ENCODE measurements around the gene CHAT. TPM values are rescaled to one million over a fixed set of nuclear protein-coding genes. Genes with fewer than 3 reads are reported as not detected.

The CHAT gene
- total RNA-seq, 2 donors from 2014 or later, result 0.26 TPM; not detected in 1

DNA sequence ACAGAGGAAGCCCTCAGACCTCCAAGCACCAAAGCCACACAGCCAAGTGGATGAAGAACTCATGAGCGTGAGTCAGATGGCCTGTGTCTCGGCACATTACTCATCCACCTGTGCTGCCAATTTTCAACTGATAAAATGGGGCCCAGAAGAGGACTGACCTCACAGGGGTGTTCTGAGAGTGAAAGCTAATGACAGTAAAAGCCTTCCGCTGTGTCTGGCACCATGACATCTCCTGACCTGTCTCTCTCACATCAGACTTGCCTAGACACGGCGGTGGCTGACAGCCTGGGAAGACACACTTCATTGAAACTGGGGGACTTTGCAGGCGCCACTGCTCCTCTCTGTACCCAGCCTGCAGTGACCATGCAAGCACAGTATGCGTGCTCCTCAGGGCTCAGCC is 12.0 kb upstream of the CHAT start:
- Histone ChIP-seq H3K4me1 (no peaks in the 10 kb centered on the region), H3K4me3 (no peak overlapping the region), H3K27ac (no peak overlapping the region), H3K36me3 (replicated peaks in 1 of 2; ENCODE audit: insufficient read depth in 1 of 2, low read depth in 2 of 2) (no peaks in the 10 kb centered on the region), H3K27me3 (no peaks in the 10 kb centered on the region), H3K9me3 (no peaks in the 10 kb centered on the region)
- ATAC-seq (no peak), DNase-seq (no peak)
- intact Hi-C loops (cut with DNase I), result no loop called here
- TF ChIP-seq, protein P1, sequence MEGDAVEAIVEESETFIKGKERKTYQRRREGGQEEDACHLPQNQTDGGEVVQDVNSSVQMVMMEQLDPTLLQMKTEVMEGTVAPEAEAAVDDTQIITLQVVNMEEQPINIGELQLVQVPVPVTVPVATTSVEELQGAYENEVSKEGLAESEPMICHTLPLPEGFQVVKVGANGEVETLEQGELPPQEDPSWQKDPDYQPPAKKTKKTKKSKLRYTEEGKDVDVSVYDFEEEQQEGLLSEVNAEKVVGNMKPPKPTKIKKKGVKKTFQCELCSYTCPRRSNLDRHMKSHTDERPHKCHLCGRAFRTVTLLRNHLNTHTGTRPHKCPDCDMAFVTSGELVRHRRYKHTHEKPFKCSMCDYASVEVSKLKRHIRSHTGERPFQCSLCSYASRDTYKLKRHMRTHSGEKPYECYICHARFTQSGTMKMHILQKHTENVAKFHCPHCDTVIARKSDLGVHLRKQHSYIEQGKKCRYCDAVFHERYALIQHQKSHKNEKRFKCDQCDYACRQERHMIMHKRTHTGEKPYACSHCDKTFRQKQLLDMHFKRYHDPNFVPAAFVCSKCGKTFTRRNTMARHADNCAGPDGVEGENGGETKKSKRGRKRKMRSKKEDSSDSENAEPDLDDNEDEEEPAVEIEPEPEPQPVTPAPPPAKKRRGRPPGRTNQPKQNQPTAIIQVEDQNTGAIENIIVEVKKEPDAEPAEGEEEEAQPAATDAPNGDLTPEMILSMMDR (IDR thresholded peaks at IDR 0.05), result no peak
- TF ChIP-seq POLR2A (IDR thresholded peaks at IDR 0.05), result no peak
- 64 to 71% methylated on average over 7 of the region's 7 CpGs for WGBS, 2 donors

DNA sequence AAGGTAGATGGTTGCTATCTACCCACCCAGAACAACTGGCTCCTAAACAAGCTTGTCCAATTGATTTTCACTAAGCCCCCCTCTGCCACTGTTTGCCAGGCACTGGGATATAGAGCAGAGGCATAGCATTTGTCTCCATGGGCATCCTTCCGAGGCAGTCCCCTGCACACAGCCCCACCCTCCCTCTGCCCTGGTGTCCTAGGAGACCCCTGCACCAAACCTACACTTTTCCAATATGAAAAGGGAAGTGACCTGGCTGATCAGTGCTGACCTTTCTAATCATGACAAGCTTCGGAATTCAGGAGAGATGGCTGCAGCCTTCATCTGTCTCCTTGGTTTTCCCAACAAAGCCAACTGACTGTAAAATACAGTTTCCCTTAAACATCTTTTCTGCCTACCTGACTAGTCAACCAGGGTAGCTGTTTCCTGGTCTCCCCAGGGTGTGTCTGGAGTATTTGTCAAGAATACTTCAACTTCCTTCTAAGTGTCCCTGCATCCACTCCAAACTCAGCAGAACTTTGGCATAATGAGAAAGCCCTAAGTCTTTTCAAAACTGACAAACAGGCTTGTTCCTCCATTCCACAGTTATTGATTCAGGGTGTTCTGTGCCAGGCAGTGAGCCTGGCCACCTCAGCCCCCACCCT is 11.3 kb upstream of the CHAT start:
- 27 to 37% methylated on average over 2 of the region's 2 CpGs for WGBS, 2 donors

DNA sequence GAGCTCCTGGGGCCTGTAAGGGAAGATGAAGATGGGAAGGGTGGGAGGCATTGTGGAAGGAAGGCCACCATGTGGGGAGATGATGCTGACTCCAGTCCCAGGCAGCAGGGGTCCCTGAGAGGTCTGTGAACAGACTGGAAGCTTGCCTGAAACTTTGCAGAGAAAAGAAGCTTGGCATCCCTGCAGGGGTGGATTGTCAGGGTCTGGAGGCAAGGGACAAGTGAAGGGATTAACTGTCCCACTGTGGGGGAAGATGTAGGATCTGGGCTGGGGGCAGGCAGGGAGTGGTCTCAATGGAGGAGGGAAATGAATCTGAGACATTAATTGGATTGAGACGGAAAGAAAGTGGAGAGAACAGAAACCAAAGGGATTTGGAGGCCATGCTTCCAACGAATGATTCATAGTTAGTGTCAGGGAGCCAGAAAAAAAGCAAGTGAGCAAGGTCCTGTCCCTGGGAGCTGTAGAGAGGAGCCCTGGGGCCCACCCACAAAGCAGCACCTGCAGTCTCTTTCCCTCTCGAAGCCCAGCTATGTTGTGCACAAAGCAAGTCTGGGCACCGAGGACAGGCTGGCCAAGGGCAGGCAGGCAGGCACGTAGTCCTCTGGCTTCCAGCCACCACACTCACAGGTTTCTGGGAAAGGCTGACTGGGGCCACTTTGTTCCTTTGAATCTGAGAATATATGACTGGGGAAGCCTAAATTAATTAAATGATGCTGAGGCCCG is 8.5 kb upstream of the CHAT start:
- ATAC-seq (no peak), DNase-seq (peak in 1 of 4 donors; percentile 0)
- intact Hi-C loops (cut with DNase I), result no loop called here
- H3K9me3 ChIP-seq, result no peaks in the 10 kb centered on the region
- H3K4me1 ChIP-seq, result peaks cover 9% of the 10 kb centered on the region
- WGBS, 2 donors, result 47 to 71% methylated on average over 6 of the region's 6 CpGs
- H3K4me3 ChIP-seq, result no peak overlapping the region
- no peak overlapping the region for H3K27ac ChIP-seq
- peaks cover 0 to 16% of the 10 kb centered on the region in 2 donors for H3K27me3 ChIP-seq
- H3K36me3 ChIP-seq (replicated peaks in 1 of 2; ENCODE audit: insufficient read depth in 1 of 2, low read depth in 2 of 2), result no peaks in the 10 kb centered on the region
- TF ChIP-seq POLR2A (IDR thresholded peaks at IDR 0.05), result no peak
- TF ChIP-seq, protein P1 (IDR thresholded peaks at IDR 0.05), result no peak

More for the DNA sequence above, 11.3 kb upstream of the CHAT start:
- H3K27me3 ChIP-seq, result peaks cover 0 to 4% of the 10 kb centered on the region in 2 donors
- no peak for TF ChIP-seq POLR2A (IDR thresholded peaks at IDR 0.05)
- TF ChIP-seq, protein P1 (IDR thresholded peaks at IDR 0.05), result no peak
- intact Hi-C loops (cut with DNase I), result no loop called here
- H3K36me3 ChIP-seq (replicated peaks in 1 of 2; ENCODE audit: insufficient read depth in 1 of 2, low read depth in 2 of 2), result no peaks in the 10 kb centered on the region
- H3K9me3 ChIP-seq, result no peaks in the 10 kb centered on the region
- H3K27ac ChIP-seq, result no peak overlapping the region
- H3K4me1 ChIP-seq, result no peaks in the 10 kb centered on the region
- no peak for DNase-seq
- H3K4me3 ChIP-seq, result no peak overlapping the region
- no peak for ATAC-seq

DNA sequence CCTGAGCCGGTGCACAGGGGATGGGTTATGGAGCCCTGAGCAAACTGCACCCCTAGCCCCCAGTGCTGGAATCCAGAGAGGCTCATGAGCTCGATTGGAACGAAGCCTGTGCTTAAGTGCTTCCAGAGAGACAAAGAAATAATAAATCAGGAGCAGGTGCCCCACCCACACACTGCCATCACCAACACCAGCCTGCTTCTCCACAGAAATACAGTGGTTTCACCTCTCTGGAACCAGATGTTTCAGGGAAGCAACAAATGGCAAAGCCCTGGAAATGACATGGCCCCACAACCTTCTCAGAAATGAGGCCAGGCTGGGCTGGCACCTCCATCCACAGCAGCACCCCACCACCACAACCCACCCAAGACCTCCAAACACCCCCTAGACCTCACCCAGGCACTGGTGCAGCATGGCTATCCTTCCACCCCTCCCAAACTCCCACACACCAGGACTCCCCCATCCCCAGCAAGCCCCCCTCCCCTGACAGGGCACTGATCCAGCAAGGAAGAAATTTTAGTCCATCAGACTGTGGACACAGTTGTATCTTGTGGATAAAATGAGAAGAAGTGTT is 7.8 kb upstream of the CHAT start:
- Histone ChIP-seq H3K27ac (no peak overlapping the region), H3K36me3 (replicated peaks in 1 of 2; ENCODE audit: insufficient read depth in 1 of 2, low read depth in 2 of 2) (no peaks in the 10 kb centered on the region), H3K4me3 (no peak overlapping the region), H3K4me1 (peaks cover 15% of the 10 kb centered on the region), H3K9me3 (no peaks in the 10 kb centered on the region), H3K27me3 (peaks cover 0 to 23% of the 10 kb centered on the region in 2 donors)
- DNase-seq, result peak in 1 of 4 donors; percentile 0
- TF ChIP-seq, protein P1 (IDR thresholded peaks at IDR 0.05), result no peak
- no peak for TF ChIP-seq POLR2A (IDR thresholded peaks at IDR 0.05)
- intact Hi-C loops (cut with DNase I), result no loop called here
- ATAC-seq, result no peak
- whole genome bisulfite sequencing, 2 donors, result 13 to 47% methylated on average over 2 to 3 of the region's 3 CpGs

All from body of pancreas (tissue), 4 donors.